CD4-positive, alpha-beta T cell (primary cell): Measurements from ENCODE around the gene HESX1. TPM values are rescaled to one million over a fixed set of nuclear protein-coding genes. Genes with fewer than 3 reads are reported as not detected.
A peak's percentile ranks its signal among the peaks of the same experiment; 100 is the strongest.

Experiments
- ATAC-seq: fragments of 200-7000 bp; cut with Tn5 transposase; one replicate; pipeline ENCODE4 v1.10.0; 2022; ENCODE audit warnings: mild to moderate bottlenecking; ENCODE audit not compliant: poor library complexity
- CTCF ChIA-PET: fragments of 350-600 bp; sonication (Branson Sonifier 250); formaldehyde crosslinking; loops from one replicate; lab custom pipeline; 2021; ENCODE audit warnings: antibody characterized with exemption, inconsistent platforms; lab: Charles Lee
- POLR2A ChIA-PET: fragments of 350-600 bp; sonication (Branson Sonifier 250); formaldehyde crosslinking; loops from one replicate; lab custom pipeline; 2021; ENCODE audit warnings: antibody characterized with exemption, inconsistent platforms; lab: Charles Lee
- DNase-seq, 14 experiments: peaks; one replicate each; pipeline ENCODE4 v3.0.0-alpha.2; 2013 to 2020; ENCODE audit warnings: mixed read lengths in 2 of 14
- H3K27ac ChIP-seq, 2 donors: one replicate each; pipeline versions ENCODE4 v1.5.1 to v1.7.0; 2013; ENCODE audit warnings: low read length in 2 of 2, low read depth in 1 of 2, mild to moderate bottlenecking in 1 of 2
- H3K27me3 ChIP-seq, 2 experiments: 1 replicate in 1 of 2; 2 replicates in 1 of 2; pipeline versions ENCODE4 v1.6.1 to v1.7.0; 2013; ENCODE audit warnings: low read length in 2 of 2, control low read depth in 1 of 2, mild to moderate bottlenecking in 1 of 2, moderate library complexity in 1 of 2; ENCODE audit not compliant: insufficient read depth in 2 of 2, control insufficient read depth in 1 of 2
- H3K36me3 ChIP-seq: one replicate; pipeline ENCODE4 v1.6.1; 2013; ENCODE audit warnings: low read length, control low read depth; ENCODE audit not compliant: insufficient read depth
- H3K4me1 ChIP-seq: one replicate; pipeline ENCODE4 v1.6.1; 2013; ENCODE audit warnings: low read length, control low read depth; ENCODE audit not compliant: insufficient read depth
- H3K4me3 ChIP-seq: one replicate; pipeline ENCODE4 v1.5.1; 2013; ENCODE audit warnings: mild to moderate bottlenecking, low read length, moderate library complexity
- H3K9me3 ChIP-seq, 2 experiments: 1 replicate in 1 of 2; 2 replicates in 1 of 2; pipeline versions ENCODE4 v1.6.1 to v1.7.0; 2013; ENCODE audit warnings: low read length in 2 of 2, mild to moderate bottlenecking in 2 of 2, control low read depth in 1 of 2, moderate library complexity in 1 of 2; ENCODE audit not compliant: control insufficient read depth in 1 of 2, insufficient read depth in 1 of 2
- H3K27ac Mint-ChIP-seq: one replicate; pipeline ENCODE4 v1.8.0; 2020; ENCODE audit warnings: mixed read lengths
- H3K27me3 Mint-ChIP-seq: one replicate; pipeline ENCODE4 v1.8.0; 2021; ENCODE audit warnings: mixed read lengths
- H3K36me3 Mint-ChIP-seq: one replicate; pipeline ENCODE4 v1.8.0; 2021; ENCODE audit warnings: low read depth, mixed read lengths
- H3K4me1 Mint-ChIP-seq: one replicate; pipeline ENCODE4 v1.8.0; 2021; ENCODE audit warnings: low read depth, mixed read lengths
- H3K4me3 Mint-ChIP-seq: one replicate; pipeline ENCODE4 v1.8.0; 2020; ENCODE audit warnings: mild to moderate bottlenecking, mixed read lengths
- H3K9me3 Mint-ChIP-seq: one replicate; pipeline ENCODE4 v1.8.0; 2020; ENCODE audit warnings: mixed read lengths
- CTCF ChIP-seq: fragments of 200-600 bp; IDR thresholded peaks from one replicate; pipeline ENCODE4 v1.8.0; 2022; ENCODE audit warnings: antibody characterized with exemption, mild to moderate bottlenecking
- intact Hi-C, 2 experiments: fragments of 100-400 bp; cut with DNase I in 1 of 2; cut with micrococcal nuclease in 1 of 2; formaldehyde crosslinking; loops; one replicate each; pipeline versions ENCODE4 v1.15.1 to v1.9.0; 2023 to 2025; cut with DNase I, micrococcal nuclease
- total RNA-seq, 174 experiments: library from RNA in 2 of 174; stranded (reverse) in 2 of 174; gene quantifications; one replicate each; pipeline ENCODE4 v1.2.3 and lab custom pipeline; 2021 to 2026

Gene HESX1
- total RNA-seq, 2 experiments from 2014 or later, result 0.39 TPM; not detected in 1

- H3K36me3 Mint-ChIP-seq, result no peaks in the 10 kb centered on the region
- ATAC-seq (no peak), DNase-seq (peak in 2 of 14 experiments; percentile 19 to 23)
- Histone ChIP-seq H3K4me3 (peak overlapping the region; percentile 37), H3K9me3 (no peaks in the 10 kb centered on the region), H3K4me1 (peaks cover 18% of the 10 kb centered on the region), H3K36me3 (no peaks in the 10 kb centered on the region), H3K27me3 (peaks cover 44 to 63% of the 10 kb centered on the region in 2 experiments), H3K27ac (no peak overlapping the region)
- H3K4me1 Mint-ChIP-seq, result peaks cover 23% of the 10 kb centered on the region
- H3K27ac Mint-ChIP-seq, result no peak overlapping the region
- H3K4me3 Mint-ChIP-seq, result peak overlapping the region; percentile 86
- H3K9me3 Mint-ChIP-seq, result no peaks in the 10 kb centered on the region
- intact Hi-C loops, result no loop called here
- CTCF ChIA-PET, result no interaction called here
- no peak for TF ChIP-seq CTCF
- POLR2A ChIA-PET, result no interaction called here
- H3K27me3 Mint-ChIP-seq, result peaks cover 83% of the 10 kb centered on the region
Measured at GRCh38 chr3:57164217-57164656, 35.5 kb downstream of the HESX1 start.

- Histone ChIP-seq H3K9me3 (no peaks in the 10 kb centered on the region), H3K4me3 (no peak overlapping the region), H3K36me3 (no peaks in the 10 kb centered on the region), H3K27ac (no peak overlapping the region), H3K27me3 (peaks cover 44 to 58% of the 10 kb centered on the region in 2 experiments), H3K4me1 (peaks cover 21% of the 10 kb centered on the region)
- Mint-ChIP-seq H3K9me3 (no peaks in the 10 kb centered on the region), H3K4me3 (peak overlapping the region; percentile 64), H3K4me1 (peaks cover 27% of the 10 kb centered on the region), H3K27me3 (peaks cover 82% of the 10 kb centered on the region), H3K27ac (no peak overlapping the region), H3K36me3 (no peaks in the 10 kb centered on the region)
- no peak for ATAC-seq
- intact Hi-C loops, result no loop called here
- CTCF ChIA-PET, result no interaction called here
- DNase-seq, result no peak
- no peak for TF ChIP-seq CTCF
- POLR2A ChIA-PET, result no interaction called here
Measured at GRCh38 chr3:57163751-57164150, 36.0 kb downstream of the HESX1 start.

DNA sequence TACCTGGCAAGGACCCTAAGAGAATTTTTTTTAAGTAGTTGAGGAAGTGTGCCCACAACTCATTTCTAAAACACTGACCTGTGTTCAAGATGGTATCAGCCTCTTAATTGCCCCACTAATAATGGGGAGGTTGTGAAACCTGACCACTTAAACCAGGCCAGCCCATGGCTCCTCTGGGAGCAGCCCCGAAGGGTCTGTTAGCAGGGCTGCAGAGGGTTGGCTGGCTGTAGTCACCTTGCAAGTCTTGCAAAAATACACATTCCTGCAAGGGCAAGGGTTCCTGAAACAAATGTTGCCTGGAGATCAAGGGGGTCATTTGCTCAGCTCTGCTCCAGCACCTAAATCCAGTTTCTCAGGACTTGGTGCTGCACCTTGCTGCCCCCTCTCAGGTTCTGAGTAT lies 37.9 kb downstream of the HESX1 start:
- H3K36me3 Mint-ChIP-seq, result no peaks in the 10 kb centered on the region
- CTCF ChIA-PET, result no interaction called here
- ATAC-seq, result no peak
- Histone ChIP-seq H3K4me1 (peaks cover 21% of the 10 kb centered on the region), H3K4me3 (no peak overlapping the region), H3K36me3 (no peaks in the 10 kb centered on the region), H3K9me3 (no peaks in the 10 kb centered on the region), H3K27me3 (peaks cover 43 to 51% of the 10 kb centered on the region in 2 experiments), H3K27ac (no peak overlapping the region)
- H3K27me3 Mint-ChIP-seq, result peaks cover 70% of the 10 kb centered on the region
- no peak for TF ChIP-seq CTCF
- H3K4me3 Mint-ChIP-seq, result no peak overlapping the region
- H3K9me3 Mint-ChIP-seq, result no peaks in the 10 kb centered on the region
- POLR2A ChIA-PET, result no interaction called here
- no peak overlapping the region for H3K27ac Mint-ChIP-seq
- no peak for DNase-seq
- peaks cover 30% of the 10 kb centered on the region for H3K4me1 Mint-ChIP-seq
- intact Hi-C loops, result no loop called here
